ENCODE measurements around the gene TSTD2. TPM values are rescaled to one million over a fixed set of nuclear protein-coding genes. Genes with fewer than 3 reads are reported as not detected.

The TSTD2 gene
- total RNA-seq, 1 donor from 2014 or later, result 17.5 TPM

GRCh38 chr9:97564291-97565175 lies 68.6 kb downstream of the TSTD2 start:
- Mint-ChIP-seq H3K36me3 (ENCODE audit: low read depth, unreplicated experiment) (peaks cover 4% of the 10 kb centered on the region), H3K9me3 (ENCODE audit: unreplicated experiment) (no peaks in the 10 kb centered on the region), H3K27me3 (ENCODE audit: unreplicated experiment) (peaks cover 1% of the 10 kb centered on the region), H3K4me3 (ENCODE audit: unreplicated experiment) (no peak overlapping the region), H3K27ac (ENCODE audit: unreplicated experiment) (no peak overlapping the region), H3K4me1 (ENCODE audit: unreplicated experiment) (peaks cover 5% of the 10 kb centered on the region)
- no peak for TF ChIP-seq CTCF (IDR thresholded peaks at IDR 0.05; ENCODE audit: unreplicated experiment)
- DNase-seq (ENCODE audit: low spot score), result no peak

GRCh38 chr9:97563458-97564135 lies 69.6 kb downstream of the TSTD2 start:
- no peak for DNase-seq (ENCODE audit: low spot score)
- Mint-ChIP-seq H3K4me1 (ENCODE audit: unreplicated experiment) (peaks cover 8% of the 10 kb centered on the region), H3K27me3 (ENCODE audit: unreplicated experiment) (no peaks in the 10 kb centered on the region), H3K36me3 (ENCODE audit: low read depth, unreplicated experiment) (peaks cover 4% of the 10 kb centered on the region), H3K4me3 (ENCODE audit: unreplicated experiment) (no peak overlapping the region), H3K9me3 (ENCODE audit: unreplicated experiment) (no peaks in the 10 kb centered on the region), H3K27ac (ENCODE audit: unreplicated experiment) (no peak overlapping the region)
- no peak for TF ChIP-seq CTCF (IDR thresholded peaks at IDR 0.05; ENCODE audit: unreplicated experiment)

GRCh38 chr9:97562542-97562941 lies 70.6 kb downstream of the TSTD2 start:
- DNase-seq (ENCODE audit: low spot score), result no peak
- H3K4me1 Mint-ChIP-seq (ENCODE audit: unreplicated experiment), result peaks cover 14% of the 10 kb centered on the region

GRCh38 chr9:97561501-97561900 lies 71.7 kb downstream of the TSTD2 start:
- Mint-ChIP-seq H3K4me3 (ENCODE audit: unreplicated experiment) (no peak overlapping the region), H3K27me3 (ENCODE audit: unreplicated experiment) (no peaks in the 10 kb centered on the region), H3K36me3 (ENCODE audit: low read depth, unreplicated experiment) (peaks cover 4% of the 10 kb centered on the region), H3K9me3 (ENCODE audit: unreplicated experiment) (no peaks in the 10 kb centered on the region), H3K4me1 (ENCODE audit: unreplicated experiment) (peaks cover 14% of the 10 kb centered on the region), H3K27ac (ENCODE audit: unreplicated experiment) (no peak overlapping the region)
- DNase-seq (ENCODE audit: low spot score), result no peak
- TF ChIP-seq CTCF (IDR thresholded peaks at IDR 0.05; ENCODE audit: unreplicated experiment), result no peak

More at GRCh38 chr9:97562542-97562941, 70.6 kb downstream of the TSTD2 start:
- H3K36me3 Mint-ChIP-seq (ENCODE audit: low read depth, unreplicated experiment), result peaks cover 4% of the 10 kb centered on the region
- no peaks in the 10 kb centered on the region for H3K9me3 Mint-ChIP-seq (ENCODE audit: unreplicated experiment)
- no peak overlapping the region for H3K4me3 Mint-ChIP-seq (ENCODE audit: unreplicated experiment)
- no peak for TF ChIP-seq CTCF (IDR thresholded peaks at IDR 0.05; ENCODE audit: unreplicated experiment)
- no peak overlapping the region for H3K27ac Mint-ChIP-seq (ENCODE audit: unreplicated experiment)
- no peaks in the 10 kb centered on the region for H3K27me3 Mint-ChIP-seq (ENCODE audit: unreplicated experiment)

- Mint-ChIP-seq H3K4me3 (ENCODE audit: unreplicated experiment) (no peak overlapping the region), H3K4me1 (ENCODE audit: unreplicated experiment) (peaks cover 14% of the 10 kb centered on the region), H3K36me3 (ENCODE audit: low read depth, unreplicated experiment) (peaks cover 4% of the 10 kb centered on the region), H3K27ac (ENCODE audit: unreplicated experiment) (no peak overlapping the region), H3K9me3 (ENCODE audit: unreplicated experiment) (no peaks in the 10 kb centered on the region), H3K27me3 (ENCODE audit: unreplicated experiment) (peaks cover 1% of the 10 kb centered on the region)
- no peak for TF ChIP-seq CTCF (IDR thresholded peaks at IDR 0.05; ENCODE audit: unreplicated experiment)
- no peak for DNase-seq (ENCODE audit: low spot score)
These were observed 72.3 kb downstream of the TSTD2 start for GRCh38 chr9:97560851-97561250.
